ENCODE data around the gene TYW5.

The TYW5 gene

DNA sequence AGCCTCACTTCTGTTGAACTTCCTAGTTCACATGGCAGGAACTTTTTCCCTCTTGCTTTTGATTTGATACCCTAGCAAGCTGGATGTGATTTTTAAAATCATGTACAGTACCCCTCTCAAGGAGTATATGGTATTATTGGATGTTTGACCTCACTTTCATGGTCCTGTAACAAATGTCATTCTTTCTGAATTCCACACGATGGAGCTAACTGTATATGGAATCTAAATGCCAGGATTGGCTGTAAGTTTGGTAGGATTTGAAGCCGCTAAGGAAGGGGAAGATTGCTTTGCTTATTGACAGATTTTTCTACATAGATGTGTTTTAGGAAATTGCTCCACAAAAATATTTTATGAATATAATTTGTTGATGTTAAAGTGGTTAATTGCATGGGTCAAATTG, 18.4 kb upstream of the TYW5 start:
- DNase-seq, result no peak

GRCh38 chr2:199972088-199972626, 16.9 kb upstream of the TYW5 start:
- no peak for DNase-seq

- no peak for DNase-seq
Measured at GRCh38 chr2:199968126-199968525, 12.8 kb upstream of the TYW5 start.

- DNase-seq, result no peak
Measured at GRCh38 chr2:199966976-199967375, 11.7 kb upstream of the TYW5 start.

- no peak for DNase-seq
Measured at GRCh38 chr2:199966405-199966804, 11.1 kb upstream of the TYW5 start.

DNA sequence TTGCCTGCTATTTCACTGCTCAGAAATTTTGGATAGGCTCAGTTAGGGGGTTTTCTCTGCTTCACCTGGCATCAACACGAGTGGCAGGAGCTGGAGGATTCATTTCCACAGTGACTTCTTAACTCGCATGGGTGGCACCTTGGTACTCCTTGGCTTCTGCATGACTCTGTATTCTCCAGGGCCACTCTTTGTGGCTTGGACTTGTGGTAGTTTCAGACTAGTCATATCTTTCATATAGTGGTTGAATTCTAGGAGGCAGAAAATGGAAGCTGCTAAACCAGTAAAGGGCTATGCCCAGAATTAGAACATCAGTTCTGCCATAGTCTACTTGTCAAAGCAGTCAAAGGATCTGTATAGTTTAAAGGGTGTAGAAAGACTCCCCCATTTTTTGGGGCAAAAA, 6.9 kb upstream of the TYW5 start:
- DNase-seq, result no peak

DNA sequence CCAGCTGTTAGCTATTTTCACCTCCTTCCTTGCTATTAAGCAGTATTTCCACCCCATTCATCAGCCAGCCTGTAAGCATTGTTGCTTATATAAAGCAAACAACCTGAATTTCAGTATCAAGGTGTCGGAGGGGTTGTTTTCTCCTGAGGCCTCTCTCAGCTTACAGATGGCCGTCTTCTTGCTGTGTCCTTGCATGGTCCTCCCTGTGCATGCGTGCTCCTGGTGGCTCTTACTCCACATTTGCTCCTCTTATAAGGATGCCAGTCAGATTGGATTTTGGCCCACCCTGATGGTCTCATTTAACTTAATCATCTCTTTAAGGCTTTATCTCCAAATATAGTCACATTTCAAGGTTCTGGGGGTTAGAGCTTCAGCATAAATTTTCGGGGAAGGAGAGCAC, 2.7 kb upstream of the TYW5 start:
- no peak for DNase-seq

DNA sequence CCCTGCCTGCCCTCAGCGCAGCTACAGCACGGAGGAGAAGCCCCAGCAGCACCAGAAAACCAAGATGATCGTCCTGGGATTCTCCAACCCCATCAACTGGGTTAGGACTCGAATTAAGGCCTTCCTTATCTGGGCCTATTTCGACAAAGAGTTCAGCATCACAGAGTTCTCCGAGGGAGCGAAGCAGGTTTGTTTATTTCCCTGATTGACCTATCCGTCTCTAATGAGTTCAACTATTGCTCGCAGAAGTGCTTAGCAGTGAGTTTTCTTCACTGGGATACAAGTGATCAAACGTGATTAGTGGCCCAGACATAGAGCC, 730 bp upstream of the TYW5 start:
- no peak for DNase-seq

DNA sequence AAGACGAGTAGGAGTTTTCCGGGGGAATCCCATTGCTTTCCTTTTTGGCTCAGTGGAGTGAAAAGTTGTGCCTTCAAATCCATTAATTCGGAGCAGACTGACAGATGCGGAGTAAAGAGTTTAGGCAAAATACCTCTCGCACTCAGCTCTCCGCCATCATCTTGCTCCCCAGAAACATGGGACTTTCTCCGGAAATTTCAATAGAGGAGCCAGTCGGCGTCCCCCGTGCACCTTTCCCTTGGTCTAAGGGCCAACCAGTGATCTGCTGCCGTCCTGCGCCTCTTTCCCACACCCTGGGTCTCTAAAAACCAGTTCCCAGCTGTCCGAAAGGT, 318 bp downstream of the TYW5 start:
- no peak for DNase-seq

DNA sequence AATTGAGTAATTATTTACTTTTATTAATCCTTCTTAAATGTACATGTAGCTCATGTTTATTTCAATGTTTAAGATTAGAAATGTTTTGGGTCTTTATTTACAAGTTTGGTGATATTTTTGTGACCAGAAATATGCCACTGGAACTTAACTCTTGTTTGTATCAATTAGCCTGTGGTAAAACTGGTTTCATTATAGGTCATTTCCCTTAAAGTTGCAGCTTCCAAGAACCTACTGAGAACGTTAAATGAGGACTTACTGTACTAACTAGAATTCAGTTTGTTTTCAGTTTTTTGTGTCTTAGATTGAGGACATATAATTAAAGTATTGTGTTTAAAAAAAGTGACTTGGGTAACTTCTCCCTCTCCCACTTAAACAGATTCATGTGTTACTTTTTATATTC, 4.3 kb downstream of the TYW5 start:
- no peak for DNase-seq

GRCh38 chr2:199950396-199950795, 4.9 kb downstream of the TYW5 start:
- no peak for DNase-seq

DNA sequence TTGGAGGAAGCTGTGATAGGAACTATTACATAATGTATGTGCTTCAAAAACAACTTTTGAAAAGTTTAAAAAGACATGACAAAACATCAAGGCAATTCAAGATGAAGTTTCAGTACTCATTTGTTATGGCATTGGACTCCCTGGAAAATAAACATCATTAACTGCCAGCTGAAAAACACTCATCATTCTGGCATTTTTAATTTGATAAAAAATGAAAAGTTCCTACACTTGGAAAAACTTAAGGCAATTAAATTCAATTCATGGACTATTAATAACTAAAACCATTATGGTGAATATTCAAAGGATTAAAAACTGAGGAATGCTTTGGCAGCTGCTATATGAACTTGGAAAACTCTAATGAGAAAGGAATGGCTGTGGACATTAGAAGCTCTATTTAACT, 8.5 kb downstream of the TYW5 start:
- no peak for DNase-seq

- no peak for DNase-seq
Measured at GRCh38 chr2:199946196-199946595, 9.1 kb downstream of the TYW5 start.

DNA sequence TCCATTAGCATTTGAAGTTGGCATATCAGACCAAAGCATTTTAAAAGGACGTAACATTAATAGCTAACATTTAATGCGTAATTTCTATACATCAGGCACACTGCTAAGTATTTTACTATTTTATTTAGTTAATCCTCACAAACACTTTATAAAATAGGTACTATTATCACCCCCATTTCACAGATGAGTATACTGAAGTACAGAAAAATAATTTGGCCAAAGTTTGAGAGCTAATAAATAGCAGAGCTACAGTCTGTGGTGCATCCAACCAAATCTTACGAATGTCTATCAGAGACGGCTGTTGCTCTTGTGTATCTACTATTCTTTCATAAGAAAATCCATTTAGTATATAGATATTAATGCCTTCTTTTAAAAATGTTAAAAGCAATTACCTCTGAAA, 11.9 kb downstream of the TYW5 start:
- no peak for DNase-seq

DNA sequence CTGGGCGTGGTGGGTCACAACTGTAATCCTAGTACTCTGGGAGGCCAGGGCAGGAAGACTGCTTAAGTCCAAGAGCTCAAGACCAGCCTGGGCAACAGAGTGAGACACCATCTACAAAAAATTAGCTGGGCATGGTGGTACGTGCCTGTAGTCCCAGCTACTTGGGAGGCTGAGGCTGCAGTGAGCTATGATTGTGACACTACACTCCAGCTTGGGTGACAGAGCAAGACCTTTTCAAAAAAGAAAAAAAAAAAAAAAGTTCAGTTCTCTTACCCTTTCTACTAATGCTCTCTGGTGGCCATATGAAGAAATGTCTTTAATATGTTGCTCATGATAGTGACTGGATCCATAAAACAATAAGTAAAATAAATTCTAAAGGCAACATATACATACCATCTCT, 14.9 kb downstream of the TYW5 start:
- no peak for DNase-seq

GRCh38 chr2:199936554-199936953, 18.7 kb downstream of the TYW5 start:
- no peak for DNase-seq

GRCh38 chr2:199933466-199933865, 21.8 kb downstream of the TYW5 start:
- DNase-seq, result no peak

- DNase-seq, result no peak
Measured at GRCh38 chr2:199932312-199932855, 22.9 kb downstream of the TYW5 start.

DNA sequence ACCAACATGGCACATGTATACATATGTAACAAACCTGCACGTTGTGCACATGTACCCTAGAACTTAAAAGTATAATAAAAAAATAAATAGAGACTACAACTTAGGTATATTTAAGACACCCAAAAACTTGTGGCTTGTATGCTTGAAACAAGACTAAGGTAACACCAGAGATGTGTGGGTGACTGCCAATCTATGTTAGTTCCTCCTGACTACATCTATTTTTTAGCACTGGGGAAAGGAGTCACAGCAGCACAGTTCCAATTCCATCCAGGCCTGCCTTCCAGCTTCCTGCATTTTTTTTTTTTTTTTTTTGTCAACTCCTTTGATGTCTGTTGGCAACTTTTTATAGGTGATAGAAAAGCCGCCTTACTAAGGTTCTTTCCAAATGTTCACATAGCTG, 26.0 kb downstream of the TYW5 start:
- no peak for DNase-seq

- DNase-seq, result no peak
Measured at GRCh38 chr2:199928626-199929025, 26.7 kb downstream of the TYW5 start.

DNA sequence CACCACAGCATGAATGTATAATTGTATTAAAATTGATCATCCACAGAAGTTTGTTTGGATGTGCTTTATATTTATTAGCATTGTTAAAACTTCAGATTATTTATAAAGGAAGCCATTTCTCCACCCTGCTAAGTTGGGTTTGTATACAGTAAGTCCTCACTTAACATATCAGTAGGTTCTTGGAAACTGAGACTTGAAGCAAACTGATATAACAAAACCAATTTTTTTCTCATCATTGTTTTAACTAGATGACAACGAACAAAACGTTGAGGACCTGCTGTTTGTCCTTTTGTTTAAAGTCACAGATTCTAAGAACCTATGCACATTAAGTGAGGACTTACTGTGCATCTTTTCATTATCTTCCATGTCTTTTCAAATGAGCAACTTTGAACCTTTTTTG, 27.1 kb downstream of the TYW5 start:
- no peak for DNase-seq

DNA sequence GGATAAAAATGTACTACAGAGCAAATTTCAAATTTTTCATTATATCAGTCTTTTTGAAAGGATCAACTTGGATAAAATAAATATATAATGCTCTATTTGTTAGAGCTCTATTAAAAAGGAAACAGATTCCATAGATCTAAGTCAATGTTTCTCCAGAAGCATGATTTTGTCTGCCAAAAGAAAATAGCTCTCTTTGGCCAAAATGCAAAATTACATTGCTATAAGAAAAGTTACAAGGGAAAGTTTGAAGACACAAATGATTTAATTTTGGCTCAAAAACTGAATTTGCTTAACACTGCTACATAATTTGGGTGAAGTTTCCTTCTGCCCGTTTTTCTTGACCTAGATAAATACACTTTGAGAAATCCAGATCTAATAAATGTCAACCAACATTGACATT, 28.5 kb downstream of the TYW5 start:
- no peak for DNase-seq

DNA sequence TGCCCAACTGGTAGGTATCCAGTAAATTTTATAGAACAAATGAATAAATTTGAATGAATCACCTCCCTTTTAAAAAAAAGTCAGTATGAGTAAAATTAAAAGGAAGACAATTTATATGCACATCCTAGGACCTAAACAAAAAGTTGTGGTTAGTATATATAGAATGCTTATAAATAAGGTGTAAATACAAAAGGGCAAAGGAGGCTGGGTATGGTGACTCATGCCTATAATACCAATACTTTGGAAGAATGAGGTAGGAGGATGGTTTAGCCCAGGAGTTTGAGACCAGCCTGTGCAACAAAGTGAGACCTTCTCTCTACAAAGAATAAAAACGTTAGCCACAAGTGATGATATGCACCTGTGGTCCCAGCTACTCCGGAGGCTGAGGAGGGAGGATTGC, 31.4 kb downstream of the TYW5 start:
- DNase-seq, result no peak

DNA sequence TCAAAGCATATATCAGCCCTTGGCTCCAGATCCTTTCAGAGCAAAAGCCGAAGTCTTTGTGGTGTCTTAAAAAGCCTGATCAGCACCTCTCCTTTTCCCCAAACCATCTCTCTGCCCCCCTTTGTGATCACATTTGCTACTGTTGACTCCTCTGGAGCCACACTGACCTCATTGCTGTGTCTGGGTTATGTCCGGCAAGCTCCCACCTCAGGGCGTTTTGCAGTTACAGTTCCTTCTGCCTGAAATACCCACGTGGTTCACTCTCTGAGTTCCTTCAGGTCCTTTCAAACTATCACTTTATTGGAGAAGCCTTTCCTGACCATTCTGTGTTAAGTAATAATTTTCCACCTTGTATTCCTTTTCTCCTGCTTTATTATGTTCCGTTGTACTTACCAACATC, 32.4 kb downstream of the TYW5 start:
- DNase-seq, result no peak

- DNase-seq, result no peak
Measured at GRCh38 chr2:199916980-199917379, 38.3 kb downstream of the TYW5 start.

DNA sequence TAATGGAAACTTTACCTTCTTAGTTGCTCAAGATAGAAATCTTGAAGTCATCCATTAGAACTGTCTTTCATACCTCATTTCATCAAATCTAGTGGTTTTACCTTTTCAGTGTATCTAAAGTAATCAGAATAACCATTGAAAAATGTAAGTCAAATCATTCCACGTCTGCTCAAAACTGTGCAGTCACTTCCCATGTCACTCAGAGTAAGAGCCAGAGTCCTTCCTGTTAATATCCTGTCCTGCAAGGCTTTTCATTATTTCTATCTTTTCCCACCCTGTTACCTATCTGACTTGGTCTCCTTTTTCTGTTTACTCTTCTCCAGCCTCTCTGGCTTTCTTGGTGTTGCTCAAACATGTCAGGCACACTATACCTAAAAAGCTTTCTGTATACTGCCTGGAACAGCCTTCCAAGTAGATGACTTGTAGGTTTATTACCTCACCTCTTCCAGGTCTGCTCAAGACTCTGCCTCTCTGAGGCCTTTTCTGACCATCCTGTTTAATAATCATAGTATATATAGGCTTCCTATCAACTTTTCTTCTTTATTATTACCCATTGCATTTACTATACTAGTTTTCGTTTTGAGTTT, 40.8 kb downstream of the TYW5 start:
- DNase-seq, result no peak

Measured in activated effector memory CD4-positive, alpha-beta T cell treated with anti-CD3 and anti-CD28 coated beads, Interleukin-2, amount 50 U/mL, for 16 hours (primary cell).